Neural cell (in vitro differentiated cells): Measurements from ENCODE around the gene GAP43. TPM values are rescaled to one million over a fixed set of nuclear protein-coding genes. Genes with fewer than 3 reads are reported as not detected.
"Not testable (repeated sequence)": the region's sequence is repeated elsewhere in the genome, so short reads cannot be mapped to it uniquely, and the experiment has no call there.

Source experiments
- H2AFZ ChIP-seq: fragments of 200-600, 300-800 bp; sonication (generic), shearing (Covaris generic); 2 replicates; pipeline ENCODE4 v1.6.0; 2014; ENCODE audit warnings: low read depth, mild to moderate bottlenecking, antibody characterized with exemption, low read length, moderate library complexity
- H3F3A ChIP-seq: fragments of 200-600 bp; shearing (Covaris generic); 2 replicates; pipeline ENCODE4 v1.6.1; 2016; ENCODE audit warnings: mild to moderate bottlenecking, moderate library complexity, mixed read lengths, antibody characterized with exemption, low read length; ENCODE audit not compliant: insufficient read depth, poor library complexity, severe bottlenecking
- H3K27ac ChIP-seq: fragments of 200-600, 300-800 bp; sonication (generic), shearing (Covaris generic); 2 replicates; pipeline ENCODE4 v1.5.1; 2014; ENCODE audit warnings: mild to moderate bottlenecking, low read length, moderate library complexity
- H3K27me3 ChIP-seq: fragments of 300-800, 200-600 bp; sonication (generic), shearing (Covaris generic); 2 replicates; pipeline ENCODE4 v1.6.0; 2014; ENCODE audit warnings: mild to moderate bottlenecking, low read depth, low read length, moderate library complexity; ENCODE audit not compliant: insufficient read depth
- H3K36me3 ChIP-seq: fragments of 300-800, 200-600 bp; sonication (generic), shearing (Covaris generic); 2 replicates; pipeline ENCODE4 v1.5.1; 2014; ENCODE audit warnings: mild to moderate bottlenecking, antibody characterized with exemption, low read length, moderate library complexity; ENCODE audit not compliant: insufficient read depth
- H3K4me2 ChIP-seq: fragments of 300-800, 200-600 bp; sonication (generic), shearing (Covaris generic); 2 replicates; pipeline ENCODE4 v1.6.0; 2014; ENCODE audit warnings: mild to moderate bottlenecking, low read length
- H3K4me3 ChIP-seq: fragments of 300-800, 200-600 bp; sonication (generic), shearing (Covaris generic); 2 replicates; pipeline ENCODE4 v1.5.1; 2014; ENCODE audit warnings: mild to moderate bottlenecking, low read length, moderate library complexity
- H3K79me2 ChIP-seq: fragments of 200-600 bp; shearing (Covaris generic); replicated peaks from 2 replicates; pipeline ENCODE4 v1.6.0; 2014; ENCODE audit warnings: mild to moderate bottlenecking, low read length, moderate library complexity; ENCODE audit not compliant: insufficient read depth
- H3K9ac ChIP-seq: fragments of 300-800, 200-600 bp; sonication (generic), shearing (Covaris generic); 2 replicates; pipeline ENCODE4 v1.6.1; 2016; ENCODE audit warnings: mild to moderate bottlenecking, low read length, mixed read lengths
- H3K9me2 ChIP-seq: fragments of 200-600 bp; shearing (Covaris generic); 2 replicates; pipeline ENCODE4 v1.6.1; 2016; ENCODE audit warnings: mild to moderate bottlenecking, low read length, mixed read lengths; ENCODE audit not compliant: insufficient read depth
- H3K9me3 ChIP-seq: fragments of 200-600, 300-800 bp; sonication (generic), shearing (Covaris generic); 2 replicates; pipeline ENCODE4 v1.6.1; 2016; ENCODE audit warnings: mild to moderate bottlenecking, mixed run types, low read length, moderate library complexity, mixed read lengths
- H4K20me1 ChIP-seq: fragments of 200-600 bp; shearing (Covaris generic); 2 replicates; pipeline ENCODE4 v1.6.1; 2016; ENCODE audit warnings: mild to moderate bottlenecking, mixed run types; ENCODE audit not compliant: insufficient read depth
- EP300 ChIP-seq: fragments of 450-650 bp; conservative IDR thresholded peaks from 2 replicates; pipeline ENCODE4 v1.6.1; 2014; ENCODE audit warnings: antibody characterized with exemption, mild to moderate bottlenecking, moderate library complexity; ENCODE audit not compliant: poor library complexity, severe bottlenecking
- EZH2 ChIP-seq: fragments of 200-600, 300-800 bp; shearing (Covaris generic), sonication (generic); IDR thresholded peaks from 2 replicates; pipeline ENCODE4 v1.6.1; 2014; ENCODE audit warnings: antibody characterized with exemption, low read length, borderline replicate concordance, mild to moderate bottlenecking; ENCODE audit not compliant: insufficient read depth, poor library complexity, severe bottlenecking
- MXI1 ChIP-seq: fragments of 450-650 bp; conservative IDR thresholded peaks from 2 replicates; pipeline ENCODE4 v1.6.1; 2014; ENCODE audit warnings: antibody characterized with exemption, mild to moderate bottlenecking; ENCODE audit not compliant: poor library complexity, severe bottlenecking
- POLR2AphosphoS5 ChIP-seq: IDR thresholded peaks from 2 replicates; pipeline ENCODE4 v1.6.1; 2012
- RAD21 ChIP-seq: fragments of 450-650 bp; conservative IDR thresholded peaks from 2 replicates; pipeline ENCODE4 v1.6.1; 2014; ENCODE audit warnings: antibody characterized with exemption, mild to moderate bottlenecking, moderate library complexity
- SMC3 ChIP-seq: fragments of 450-650 bp; conservative IDR thresholded peaks from 2 replicates; pipeline ENCODE4 v1.6.1; 2014; ENCODE audit warnings: antibody characterized with exemption, mild to moderate bottlenecking, moderate library complexity; ENCODE audit not compliant: poor library complexity
- TAF1 ChIP-seq: IDR thresholded peaks from 2 replicates; pipeline ENCODE4 v1.6.1; 2012; ENCODE audit warnings: low read depth
- polyA plus RNA-seq: library from polyadenylated mRNA; depleted of rRNA; stranded (reverse); fragments of >200 nt; gene quantifications from 2 replicates; pipeline ENCODE4 v1.2.3, GENCODE V29; 2014
- TF ChIP-seq, protein P1 (sequence below): IDR thresholded peaks from 2 replicates; pipeline ENCODE4 v1.6.1; 2012; ENCODE audit warnings: borderline replicate concordance
- TF ChIP-seq, protein P2 (sequence below): fragments of 450-650 bp; IDR thresholded peaks from 2 replicates; pipeline ENCODE4 v1.5.1; 2014; ENCODE audit warnings: antibody characterized with exemption, mild to moderate bottlenecking, moderate library complexity; ENCODE audit not compliant: poor library complexity, severe bottlenecking

GAP43 gene
- polyA plus RNA-seq, 1 donor from 2014 or later = 1,327 TPM

DNA sequence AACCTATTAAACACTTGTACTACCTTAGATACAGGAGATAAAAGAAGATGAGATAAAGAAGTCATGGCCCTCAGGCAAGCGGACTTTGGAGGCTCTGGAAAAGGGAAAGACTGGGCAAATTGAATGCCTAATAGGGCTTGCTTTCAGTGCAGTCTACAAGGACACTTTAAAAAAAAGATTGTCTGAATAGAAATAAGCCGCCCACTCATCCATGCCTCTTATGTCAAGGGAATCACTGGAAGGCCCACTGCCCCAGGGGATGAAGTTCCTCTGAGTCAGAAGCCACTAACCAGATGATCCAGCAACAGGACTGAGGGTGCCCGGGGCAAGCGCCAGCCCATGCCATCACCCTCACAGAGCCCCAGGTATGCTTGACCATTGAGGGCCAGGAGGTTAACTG is 121.2 kb downstream of the GAP43 start:
- not testable (repeated sequence) for H3F3A ChIP-seq, H3K9me2 ChIP-seq, H3K9ac ChIP-seq, H4K20me1 ChIP-seq, H3K79me2 ChIP-seq, H3K4me2 ChIP-seq, H3K27me3 ChIP-seq, H3K27ac ChIP-seq, H3K4me3 ChIP-seq, H3K9me3 ChIP-seq, H2AFZ ChIP-seq, H3K36me3 ChIP-seq

DNA sequence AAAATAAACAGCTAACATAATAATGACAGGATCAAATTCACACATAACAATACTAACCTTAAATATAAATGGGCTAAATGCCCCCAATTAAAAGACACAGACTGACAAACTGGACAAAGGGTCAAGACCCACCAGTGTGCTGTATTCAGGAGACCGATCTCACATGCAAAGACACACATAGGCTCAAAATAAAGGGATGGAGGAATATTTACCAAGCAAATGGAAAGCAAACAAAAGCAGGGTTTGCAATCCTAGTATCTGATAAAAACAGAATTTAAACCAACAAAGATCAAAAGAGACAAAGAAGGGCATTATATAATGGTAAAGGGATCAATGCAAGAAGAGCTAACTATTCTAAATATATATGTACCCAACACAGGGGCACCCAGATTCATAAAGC is 129.7 kb downstream of the GAP43 start:
- not testable (repeated sequence) for H2AFZ ChIP-seq, H3K9me2 ChIP-seq, H3K9me3 ChIP-seq, H3K79me2 ChIP-seq, H3K27ac ChIP-seq, H3K27me3 ChIP-seq, H3K4me2 ChIP-seq, H3K9ac ChIP-seq, H4K20me1 ChIP-seq, H3F3A ChIP-seq, H3K4me3 ChIP-seq, H3K36me3 ChIP-seq

DNA sequence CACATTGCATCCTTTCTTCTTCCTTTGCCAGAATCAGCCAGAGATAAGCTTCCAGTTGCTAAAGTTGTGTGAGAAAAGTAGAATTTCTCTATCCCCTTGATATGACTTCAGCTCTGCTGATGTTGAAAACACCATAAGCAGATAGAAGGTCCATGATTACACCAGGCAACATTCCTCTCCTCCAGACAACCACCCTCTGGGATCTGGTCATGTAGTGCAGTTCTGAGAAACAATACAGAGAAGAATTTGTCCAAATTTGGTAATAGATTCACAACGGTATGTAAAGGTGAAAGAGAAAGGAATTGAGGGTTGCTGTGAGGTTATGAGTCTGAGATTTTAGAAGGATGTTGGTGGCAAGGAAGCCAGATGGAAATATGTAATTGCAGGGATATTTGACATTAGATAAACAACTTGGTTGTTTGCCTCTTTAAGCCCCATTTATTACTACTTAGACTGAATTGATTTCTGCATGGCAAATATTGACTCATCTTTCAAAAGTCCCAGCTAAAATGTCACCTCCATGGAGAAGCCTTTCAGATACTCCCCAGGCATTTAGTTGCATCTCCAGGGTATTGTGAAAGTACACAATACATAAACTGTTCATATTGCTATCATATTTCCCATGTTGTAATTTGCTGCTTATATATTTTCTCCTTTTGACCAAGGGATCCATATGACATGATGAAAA is 134.9 kb downstream of the GAP43 start:
- no peaks in the 10 kb centered on the region for H3K36me3 ChIP-seq
- no peak overlapping the region for H3K9ac ChIP-seq
- H4K20me1 ChIP-seq = no peaks in the 10 kb centered on the region
- TF ChIP-seq POLR2AphosphoS5 = no peak
- TF ChIP-seq MXI1 = no peak
- no peak for TF ChIP-seq RAD21
- no peak for TF ChIP-seq EZH2
- TF ChIP-seq SMC3 = no peak
- TF ChIP-seq, protein P1, sequence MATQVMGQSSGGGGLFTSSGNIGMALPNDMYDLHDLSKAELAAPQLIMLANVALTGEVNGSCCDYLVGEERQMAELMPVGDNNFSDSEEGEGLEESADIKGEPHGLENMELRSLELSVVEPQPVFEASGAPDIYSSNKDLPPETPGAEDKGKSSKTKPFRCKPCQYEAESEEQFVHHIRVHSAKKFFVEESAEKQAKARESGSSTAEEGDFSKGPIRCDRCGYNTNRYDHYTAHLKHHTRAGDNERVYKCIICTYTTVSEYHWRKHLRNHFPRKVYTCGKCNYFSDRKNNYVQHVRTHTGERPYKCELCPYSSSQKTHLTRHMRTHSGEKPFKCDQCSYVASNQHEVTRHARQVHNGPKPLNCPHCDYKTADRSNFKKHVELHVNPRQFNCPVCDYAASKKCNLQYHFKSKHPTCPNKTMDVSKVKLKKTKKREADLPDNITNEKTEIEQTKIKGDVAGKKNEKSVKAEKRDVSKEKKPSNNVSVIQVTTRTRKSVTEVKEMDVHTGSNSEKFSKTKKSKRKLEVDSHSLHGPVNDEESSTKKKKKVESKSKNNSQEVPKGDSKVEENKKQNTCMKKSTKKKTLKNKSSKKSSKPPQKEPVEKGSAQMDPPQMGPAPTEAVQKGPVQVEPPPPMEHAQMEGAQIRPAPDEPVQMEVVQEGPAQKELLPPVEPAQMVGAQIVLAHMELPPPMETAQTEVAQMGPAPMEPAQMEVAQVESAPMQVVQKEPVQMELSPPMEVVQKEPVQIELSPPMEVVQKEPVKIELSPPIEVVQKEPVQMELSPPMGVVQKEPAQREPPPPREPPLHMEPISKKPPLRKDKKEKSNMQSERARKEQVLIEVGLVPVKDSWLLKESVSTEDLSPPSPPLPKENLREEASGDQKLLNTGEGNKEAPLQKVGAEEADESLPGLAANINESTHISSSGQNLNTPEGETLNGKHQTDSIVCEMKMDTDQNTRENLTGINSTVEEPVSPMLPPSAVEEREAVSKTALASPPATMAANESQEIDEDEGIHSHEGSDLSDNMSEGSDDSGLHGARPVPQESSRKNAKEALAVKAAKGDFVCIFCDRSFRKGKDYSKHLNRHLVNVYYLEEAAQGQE = no peak
- TF ChIP-seq EP300 = no peak
- TF ChIP-seq, protein P2, sequence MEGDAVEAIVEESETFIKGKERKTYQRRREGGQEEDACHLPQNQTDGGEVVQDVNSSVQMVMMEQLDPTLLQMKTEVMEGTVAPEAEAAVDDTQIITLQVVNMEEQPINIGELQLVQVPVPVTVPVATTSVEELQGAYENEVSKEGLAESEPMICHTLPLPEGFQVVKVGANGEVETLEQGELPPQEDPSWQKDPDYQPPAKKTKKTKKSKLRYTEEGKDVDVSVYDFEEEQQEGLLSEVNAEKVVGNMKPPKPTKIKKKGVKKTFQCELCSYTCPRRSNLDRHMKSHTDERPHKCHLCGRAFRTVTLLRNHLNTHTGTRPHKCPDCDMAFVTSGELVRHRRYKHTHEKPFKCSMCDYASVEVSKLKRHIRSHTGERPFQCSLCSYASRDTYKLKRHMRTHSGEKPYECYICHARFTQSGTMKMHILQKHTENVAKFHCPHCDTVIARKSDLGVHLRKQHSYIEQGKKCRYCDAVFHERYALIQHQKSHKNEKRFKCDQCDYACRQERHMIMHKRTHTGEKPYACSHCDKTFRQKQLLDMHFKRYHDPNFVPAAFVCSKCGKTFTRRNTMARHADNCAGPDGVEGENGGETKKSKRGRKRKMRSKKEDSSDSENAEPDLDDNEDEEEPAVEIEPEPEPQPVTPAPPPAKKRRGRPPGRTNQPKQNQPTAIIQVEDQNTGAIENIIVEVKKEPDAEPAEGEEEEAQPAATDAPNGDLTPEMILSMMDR = no peak
- TF ChIP-seq TAF1 = no peak
- H3K9me2 ChIP-seq = no peaks in the 10 kb centered on the region
- H3K4me2 ChIP-seq = no peak overlapping the region
- no peak overlapping the region for H3K27ac ChIP-seq
- H2AFZ ChIP-seq = no peak overlapping the region
- no peaks in the 10 kb centered on the region for H3K79me2 ChIP-seq
- H3K27me3 ChIP-seq = no peaks in the 10 kb centered on the region
- no peaks in the 10 kb centered on the region for H3F3A ChIP-seq
- H3K4me3 ChIP-seq = no peak overlapping the region
- no peaks in the 10 kb centered on the region for H3K9me3 ChIP-seq
